ENCODE data around the gene NAT10. TPM values are rescaled to one million over a fixed set of nuclear protein-coding genes. Genes with fewer than 3 reads are reported as not detected.

Gene NAT10
- total RNA-seq, 1 donor from 2014 or later: 35.3 TPM

DNA sequence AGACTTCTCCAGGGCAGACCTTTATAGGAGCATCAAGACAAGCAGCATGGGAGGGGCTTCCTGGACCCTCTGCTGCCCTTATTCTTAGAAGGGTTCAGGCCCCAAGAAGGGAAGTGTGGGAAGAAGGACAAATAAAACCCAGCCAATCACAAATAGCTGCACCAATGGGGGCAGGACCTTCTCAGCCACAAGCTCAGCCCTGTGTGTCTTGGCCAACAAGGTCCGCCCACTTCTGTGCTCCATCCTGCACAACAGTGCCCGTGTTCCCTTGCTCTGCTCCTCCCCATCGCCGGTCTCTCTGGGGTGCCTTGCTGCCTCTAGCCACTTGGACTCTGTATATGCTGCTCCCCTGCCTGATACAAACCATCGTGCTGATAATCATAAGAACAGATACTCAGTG lies 86.1 kb downstream of the NAT10 start:
- Mint-ChIP-seq H3K9me3 (ENCODE audit: unreplicated experiment) (no peaks in the 10 kb centered on the region), H3K27ac (ENCODE audit: unreplicated experiment) (no peak overlapping the region), H3K27me3 (ENCODE audit: unreplicated experiment) (peaks cover 2% of the 10 kb centered on the region), H3K4me1 (ENCODE audit: low read depth, unreplicated experiment) (peaks cover 11% of the 10 kb centered on the region), H3K36me3 (ENCODE audit: unreplicated experiment) (no peaks in the 10 kb centered on the region), H3K4me3 (ENCODE audit: unreplicated experiment) (no peak overlapping the region)
- no peak for TF ChIP-seq CTCF (IDR thresholded peaks at IDR 0.05; ENCODE audit: partially characterized antibody, unreplicated experiment)
- DNase-seq: no peak

DNA sequence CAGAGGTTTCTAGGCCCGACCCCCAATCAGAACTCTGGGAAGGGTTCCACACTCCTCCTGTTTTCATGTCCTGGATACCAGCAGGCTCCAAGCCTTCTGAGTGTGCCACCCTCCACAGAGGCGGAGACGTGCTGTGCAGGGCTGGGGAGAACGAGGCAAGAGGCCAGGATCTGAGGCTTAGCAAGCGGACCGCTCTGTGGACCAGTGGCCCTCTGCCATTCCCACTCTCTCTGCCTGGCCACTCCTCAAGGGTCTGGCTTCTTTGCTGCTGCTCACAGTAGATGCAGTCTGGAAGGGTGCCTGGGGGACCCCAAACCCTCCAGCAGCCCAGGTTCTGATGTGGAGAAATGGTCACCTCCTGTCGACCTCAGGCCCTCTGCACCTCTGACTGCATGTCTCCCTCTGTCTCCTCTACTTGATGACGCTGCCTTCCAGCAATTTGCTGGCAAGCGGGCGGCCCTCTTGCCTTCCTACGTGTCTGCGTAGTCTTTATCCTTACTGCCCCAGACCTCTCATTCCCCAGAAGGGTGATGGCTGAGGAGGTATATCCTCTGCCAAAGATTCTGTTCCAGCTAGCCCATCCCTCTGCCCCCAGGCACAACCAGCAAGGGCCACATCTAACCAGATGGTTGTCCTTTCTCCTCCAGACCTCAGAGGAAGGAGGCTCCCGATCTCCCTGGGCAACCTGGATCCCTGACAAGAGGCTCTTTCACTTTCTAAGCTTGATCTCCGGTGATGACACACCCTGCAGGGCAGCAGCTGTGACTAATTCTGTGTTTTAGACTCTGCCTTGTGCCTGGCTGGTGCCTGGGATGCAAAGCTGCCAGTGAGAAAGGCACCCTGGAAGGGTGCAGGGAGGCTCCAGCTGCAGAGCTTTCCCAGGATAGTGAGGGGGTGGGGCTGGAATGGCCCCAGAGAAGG lies 87.3 kb downstream of the NAT10 start:
- TF ChIP-seq CTCF (IDR thresholded peaks at IDR 0.05; ENCODE audit: partially characterized antibody, unreplicated experiment): no peak
- DNase-seq: no peak

GRCh38 chr11:34194576-34195335 lies 89.3 kb downstream of the NAT10 start:
- Mint-ChIP-seq H3K27ac (ENCODE audit: unreplicated experiment) (no peak overlapping the region), H3K4me1 (ENCODE audit: low read depth, unreplicated experiment) (peaks cover 6% of the 10 kb centered on the region), H3K36me3 (ENCODE audit: unreplicated experiment) (no peaks in the 10 kb centered on the region), H3K9me3 (ENCODE audit: unreplicated experiment) (peaks cover 3% of the 10 kb centered on the region), H3K27me3 (ENCODE audit: unreplicated experiment) (peaks cover 2% of the 10 kb centered on the region), H3K4me3 (ENCODE audit: unreplicated experiment) (no peak overlapping the region)
- TF ChIP-seq CTCF (IDR thresholded peaks at IDR 0.05; ENCODE audit: partially characterized antibody, unreplicated experiment): no peak
- no peak for DNase-seq

More for the DNA sequence above, 87.3 kb downstream of the NAT10 start:
- Mint-ChIP-seq H3K27ac (ENCODE audit: unreplicated experiment) (peak overlapping the region; percentile 44), H3K4me3 (ENCODE audit: unreplicated experiment) (no peak overlapping the region), H3K27me3 (ENCODE audit: unreplicated experiment) (peaks cover 2% of the 10 kb centered on the region), H3K36me3 (ENCODE audit: unreplicated experiment) (no peaks in the 10 kb centered on the region), H3K4me1 (ENCODE audit: low read depth, unreplicated experiment) (peaks cover 6% of the 10 kb centered on the region), H3K9me3 (ENCODE audit: unreplicated experiment) (no peaks in the 10 kb centered on the region)

Other genes with a start within 250 kb of the NAT10 start
- 2.7 TPM for gene LMO2, start 213.6 kb upstream of the NAT10 start, total RNA-seq (ENCODE audit: unreplicated experiment)
- gene CAPRIN1, start 53.9 kb upstream of the NAT10 start, total RNA-seq (ENCODE audit: unreplicated experiment): 356 TPM